Tibial nerve (tissue), 4 donors: Measurements from ENCODE around the gene CA9. TPM values are rescaled to one million over a fixed set of nuclear protein-coding genes. Genes with fewer than 3 reads are reported as not detected.

ENCODE experiments used
- DNase-seq, 2 donors: peaks; one replicate each; pipeline ENCODE4 v3.0.0-alpha.2; 2019; ENCODE audit warnings: low spot score in 2 of 2
- H3K27ac ChIP-seq, 4 donors: fragments of 200-600 bp; sonication (generic) in 3 of 4; one replicate each; pipeline ENCODE4 v1.5.1; 2017 to 2019; ENCODE audit warnings: mild to moderate bottlenecking in 1 of 4
- H3K27me3 ChIP-seq, 2 donors: fragments of 200-600 bp; sonication (generic) in 1 of 2; one replicate each; pipeline versions ENCODE4 v1.5.1 to v1.6.0; 2017 to 2019
- H3K36me3 ChIP-seq, 3 donors: fragments of 200-600 bp; sonication (generic); one replicate each; pipeline ENCODE4 v1.5.1; 2018 to 2019
- H3K4me1 ChIP-seq, 4 donors: fragments of 200-600 bp; sonication (generic) in 3 of 4; one replicate each; pipeline ENCODE4 v1.5.1; 2017 to 2019
- H3K4me3 ChIP-seq, 4 donors: fragments of 200-600 bp; sonication (generic) in 3 of 4; one replicate each; pipeline ENCODE4 v1.5.1; 2017 to 2019; ENCODE audit warnings: mild to moderate bottlenecking in 1 of 4, moderate library complexity in 1 of 4
- H3K9me3 ChIP-seq, 4 donors: fragments of 200-600 bp; sonication (generic) in 3 of 4; one replicate each; pipeline ENCODE4 v1.5.1; 2017 to 2019
- EP300 ChIP-seq, 2 donors: sonication (generic); formaldehyde crosslinking; IDR thresholded peaks; one replicate each; pipeline ENCODE4 v1.6.1; 2017; ENCODE audit warnings: antibody characterized with exemption in 2 of 2, mild to moderate bottlenecking in 1 of 2
- POLR2A ChIP-seq, 2 donors: fragments of 450-650 bp; IDR thresholded peaks; one replicate each; pipeline ENCODE4 v1.6.1; 2017; ENCODE audit warnings: antibody characterized with exemption in 2 of 2, mild to moderate bottlenecking in 2 of 2, moderate library complexity in 2 of 2
- WGBS, 2 donors: methylation state at CpG; one replicate each; pipeline ENCODE4 v1.1.5; 2018; 5-methylcytosine and 5-hydroxymethylcytosine counted together
- total RNA-seq, 4 donors: library from RNA; depleted of rRNA; stranded (reverse); fragments of >200 nt; gene quantifications; one replicate each; pipeline ENCODE4 v1.1.0, GENCODE V29; 2016
- TF ChIP-seq, protein P1 (sequence below), 5 experiments: fragments of 200-600 bp in 3 of 5; fragments of 450-650 bp in 2 of 5; sonication (generic) in 3 of 5; IDR thresholded peaks; one replicate each; pipeline ENCODE4 v1.5.1; 2016 to 2019; ENCODE audit warnings: antibody characterized with exemption in 5 of 5, mild to moderate bottlenecking in 3 of 5, moderate library complexity in 2 of 5

Gene CA9
- total RNA-seq, 4 donors from 2014 or later, result 0.84 TPM; not detected in 3

DNA sequence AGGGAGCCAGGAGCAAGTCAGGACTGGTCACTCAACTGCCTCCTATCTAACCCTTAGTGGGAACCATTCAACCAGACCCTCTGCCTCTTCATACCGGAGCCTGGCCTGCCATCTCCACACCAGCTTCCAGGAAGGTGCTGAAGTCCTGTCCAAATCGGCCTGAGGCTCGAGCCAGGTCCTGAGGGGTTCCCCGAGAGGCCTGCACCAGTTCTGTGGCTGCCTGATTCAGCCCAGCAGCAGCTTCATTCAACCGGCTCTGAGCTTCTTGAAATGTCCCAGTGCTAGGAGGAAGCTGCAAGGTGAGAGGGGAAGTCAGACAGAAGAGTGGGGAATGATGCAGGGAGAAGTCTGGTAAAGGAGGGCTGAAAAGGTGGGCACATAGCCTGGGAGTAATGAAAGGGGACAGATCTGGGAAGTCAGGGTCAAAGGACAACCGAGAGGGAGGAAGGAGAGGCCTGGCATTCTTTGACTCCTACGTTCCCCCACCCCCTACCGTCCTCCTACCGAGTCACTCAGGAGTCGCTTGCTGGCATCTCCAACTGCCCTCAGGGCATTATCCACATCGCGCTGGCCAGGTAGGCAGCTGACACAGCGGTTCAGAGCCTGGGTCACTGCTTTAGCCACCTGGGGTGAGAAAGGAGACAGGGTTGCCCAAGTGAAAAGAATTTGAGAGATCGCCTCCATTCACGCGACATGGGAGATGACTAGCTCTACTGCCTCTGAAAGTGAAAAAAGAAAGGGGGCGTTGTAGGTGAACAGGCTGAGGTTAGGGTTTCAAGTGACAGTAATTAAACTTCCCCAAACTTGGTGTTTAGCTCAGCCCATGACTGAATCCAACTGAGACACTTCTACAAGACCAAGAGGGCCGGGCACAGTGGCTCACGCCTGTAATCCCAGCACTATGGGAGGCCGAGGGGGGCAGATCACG lies 38.0 kb downstream of the CA9 start:
- Histone ChIP-seq H3K27ac (no peak overlapping the region), H3K4me1 (no peaks in the 10 kb centered on the region), H3K27me3 (no peaks in the 10 kb centered on the region), H3K36me3 (peaks cover 4 to 99% (median 81%) of the 10 kb centered on the region in 3 donors), H3K9me3 (no peaks in the 10 kb centered on the region), H3K4me3 (no peak overlapping the region)
- 82 to 85% methylated on average over 21 of the region's 21 CpGs for WGBS, 2 donors
- no peak for DNase-seq
- TF ChIP-seq EP300 (IDR thresholded peaks at IDR 0.05) (no peak), POLR2A (IDR thresholded peaks at IDR 0.05) (no peak)
- TF ChIP-seq, protein P1, sequence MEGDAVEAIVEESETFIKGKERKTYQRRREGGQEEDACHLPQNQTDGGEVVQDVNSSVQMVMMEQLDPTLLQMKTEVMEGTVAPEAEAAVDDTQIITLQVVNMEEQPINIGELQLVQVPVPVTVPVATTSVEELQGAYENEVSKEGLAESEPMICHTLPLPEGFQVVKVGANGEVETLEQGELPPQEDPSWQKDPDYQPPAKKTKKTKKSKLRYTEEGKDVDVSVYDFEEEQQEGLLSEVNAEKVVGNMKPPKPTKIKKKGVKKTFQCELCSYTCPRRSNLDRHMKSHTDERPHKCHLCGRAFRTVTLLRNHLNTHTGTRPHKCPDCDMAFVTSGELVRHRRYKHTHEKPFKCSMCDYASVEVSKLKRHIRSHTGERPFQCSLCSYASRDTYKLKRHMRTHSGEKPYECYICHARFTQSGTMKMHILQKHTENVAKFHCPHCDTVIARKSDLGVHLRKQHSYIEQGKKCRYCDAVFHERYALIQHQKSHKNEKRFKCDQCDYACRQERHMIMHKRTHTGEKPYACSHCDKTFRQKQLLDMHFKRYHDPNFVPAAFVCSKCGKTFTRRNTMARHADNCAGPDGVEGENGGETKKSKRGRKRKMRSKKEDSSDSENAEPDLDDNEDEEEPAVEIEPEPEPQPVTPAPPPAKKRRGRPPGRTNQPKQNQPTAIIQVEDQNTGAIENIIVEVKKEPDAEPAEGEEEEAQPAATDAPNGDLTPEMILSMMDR (IDR thresholded peaks at IDR 0.05), result no peak

DNA sequence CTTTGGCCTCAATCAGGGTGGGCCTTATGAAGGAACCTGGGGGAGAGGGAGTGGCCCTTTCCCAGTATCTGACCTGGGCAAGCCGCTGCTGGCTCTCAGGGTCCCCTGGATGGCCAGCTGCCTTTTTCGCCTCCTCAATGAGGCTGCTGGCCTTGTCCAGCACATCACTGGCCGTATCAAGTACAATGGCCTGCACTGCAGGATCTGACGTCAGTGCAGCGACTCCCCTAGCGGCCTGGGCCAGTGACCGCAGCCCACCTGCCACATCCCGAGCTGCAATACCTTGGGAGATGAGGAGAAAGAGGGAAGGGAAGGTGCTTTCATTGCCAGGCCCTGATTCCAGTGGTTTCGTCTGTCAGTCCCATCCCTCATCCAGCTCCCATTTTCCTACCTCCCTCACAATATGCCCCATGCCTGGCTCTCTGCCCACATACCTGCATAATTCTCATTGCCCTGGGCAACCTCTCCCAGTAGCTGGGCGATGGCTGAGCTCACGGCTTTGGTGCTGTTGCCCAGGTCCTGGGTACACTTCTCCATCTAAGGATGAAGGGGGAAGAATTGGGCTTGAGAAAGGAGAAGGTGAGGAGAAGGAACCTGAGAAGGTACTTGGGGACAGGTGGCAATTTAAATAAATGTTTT lies 39.2 kb downstream of the CA9 start:
- TF ChIP-seq EP300 (IDR thresholded peaks at IDR 0.05) (no peak), POLR2A (IDR thresholded peaks at IDR 0.05) (no peak)
- TF ChIP-seq, protein P1 (IDR thresholded peaks at IDR 0.05), result no peak
- no peaks in the 10 kb centered on the region for H3K9me3 ChIP-seq
- H3K4me3 ChIP-seq, result no peak overlapping the region
- H3K27me3 ChIP-seq, result no peaks in the 10 kb centered on the region
- H3K27ac ChIP-seq, result no peak overlapping the region
- DNase-seq, result no peak
- 83 to 87% methylated on average over 7 to 11 of the region's 11 CpGs for WGBS, 2 donors
- H3K36me3 ChIP-seq, result peaks cover 4 to 99% (median 81%) of the 10 kb centered on the region in 3 donors
- H3K4me1 ChIP-seq, result no peaks in the 10 kb centered on the region

- no peak overlapping the region for H3K27ac ChIP-seq
- no peaks in the 10 kb centered on the region for H3K4me1 ChIP-seq
- H3K4me3 ChIP-seq, result no peak overlapping the region
- DNase-seq, result no peak
- H3K36me3 ChIP-seq, result peaks cover 4 to 99% (median 82%) of the 10 kb centered on the region in 3 donors
- TF ChIP-seq, protein P1 (IDR thresholded peaks at IDR 0.05), result no peak
- TF ChIP-seq EP300 (IDR thresholded peaks at IDR 0.05) (no peak), POLR2A (IDR thresholded peaks at IDR 0.05) (no peak)
- no peaks in the 10 kb centered on the region for H3K27me3 ChIP-seq
- H3K9me3 ChIP-seq, result no peaks in the 10 kb centered on the region
- 90 to 95% methylated on average over 3 of the region's 3 CpGs for WGBS, 2 donors
Observed at GRCh38 chr9:35713578-35713977, 39.9 kb downstream of the CA9 start.

GRCh38 chr9:35714123-35714522 lies 40.4 kb downstream of the CA9 start:
- no peak overlapping the region for H3K27ac ChIP-seq
- 91 to 97% methylated on average over 6 of the region's 6 CpGs for WGBS, 2 donors
- no peaks in the 10 kb centered on the region for H3K4me1 ChIP-seq
- H3K27me3 ChIP-seq, result no peaks in the 10 kb centered on the region
- H3K9me3 ChIP-seq, result no peaks in the 10 kb centered on the region
- TF ChIP-seq POLR2A (IDR thresholded peaks at IDR 0.05) (no peak), EP300 (IDR thresholded peaks at IDR 0.05) (no peak)
- TF ChIP-seq, protein P1 (IDR thresholded peaks at IDR 0.05), result no peak
- DNase-seq, result no peak
- peaks cover 4 to 99% (median 84%) of the 10 kb centered on the region in 3 donors for H3K36me3 ChIP-seq
- no peak overlapping the region for H3K4me3 ChIP-seq
